AML-193 (cell line): ENCODE data around the gene CNTNAP2.
"Not testable (repeated sequence)": the region's sequence is repeated elsewhere in the genome, so short reads cannot be mapped to it uniquely, and the experiment has no call there.

ENCODE experiments used
- DNase-seq, 2 experiments: peaks; one replicate each; lab custom pipeline; 2025; lab: John Stamatoyannopoulos, UW

The CNTNAP2 gene

GRCh38 chr7:147771344-147771743 lies 1654.7 kb downstream of the CNTNAP2 start:
- no peak for DNase-seq

GRCh38 chr7:147774461-147774860 lies 1657.9 kb downstream of the CNTNAP2 start:
- no peak for DNase-seq

GRCh38 chr7:147775516-147776284 lies 1659.1 kb downstream of the CNTNAP2 start:
- no peak for DNase-seq

GRCh38 chr7:147777309-147777708 lies 1660.7 kb downstream of the CNTNAP2 start:
- no peak for DNase-seq

- DNase-seq: no peak
These were observed 1663.3 kb downstream of the CNTNAP2 start for GRCh38 chr7:147779949-147780348.

GRCh38 chr7:147796581-147796980 lies 1680.0 kb downstream of the CNTNAP2 start:
- no peak for DNase-seq

- no peak for DNase-seq
These were observed 1681.4 kb downstream of the CNTNAP2 start for GRCh38 chr7:147798001-147798400.

- DNase-seq: not testable (repeated sequence)
These were observed 1685.2 kb downstream of the CNTNAP2 start for GRCh38 chr7:147801762-147802161.

GRCh38 chr7:147803151-147803550 lies 1686.5 kb downstream of the CNTNAP2 start:
- no peak for DNase-seq

- no peak for DNase-seq
These were observed 1687.0 kb downstream of the CNTNAP2 start for GRCh38 chr7:147803606-147804005.

GRCh38 chr7:147804032-147804431 lies 1687.4 kb downstream of the CNTNAP2 start:
- no peak for DNase-seq

GRCh38 chr7:147805996-147806576 lies 1689.5 kb downstream of the CNTNAP2 start:
- DNase-seq: no peak

GRCh38 chr7:147809786-147810185 lies 1693.2 kb downstream of the CNTNAP2 start:
- no peak for DNase-seq

GRCh38 chr7:147810269-147810668 lies 1693.7 kb downstream of the CNTNAP2 start:
- no peak for DNase-seq

GRCh38 chr7:147811923-147812322 lies 1695.3 kb downstream of the CNTNAP2 start:
- no peak for DNase-seq

- no peak for DNase-seq
These were observed 1696.7 kb downstream of the CNTNAP2 start for GRCh38 chr7:147813316-147813715.

GRCh38 chr7:147818317-147818716 lies 1701.7 kb downstream of the CNTNAP2 start:
- DNase-seq: no peak

GRCh38 chr7:147824671-147825070 lies 1708.1 kb downstream of the CNTNAP2 start:
- DNase-seq: no peak

- no peak for DNase-seq
These were observed 1712.4 kb downstream of the CNTNAP2 start for GRCh38 chr7:147829016-147829415.

GRCh38 chr7:147833557-147833956 lies 1717.0 kb downstream of the CNTNAP2 start:
- DNase-seq: no peak

- DNase-seq: no peak
These were observed 1717.4 kb downstream of the CNTNAP2 start for GRCh38 chr7:147833970-147834369.

GRCh38 chr7:147852833-147853232 lies 1736.2 kb downstream of the CNTNAP2 start:
- no peak for DNase-seq
